IPS-20b (cell line): ENCODE data around the gene KDM4E.

ENCODE experiments used
- H3K27ac ChIP-seq: one replicate; pipeline ENCODE4 v1.5.1; 2013; ENCODE audit warnings: low read length
- H3K27me3 ChIP-seq: 2 replicates; pipeline ENCODE4 v1.6.1; 2013; ENCODE audit warnings: mild to moderate bottlenecking, low read length, inconsistent platforms; ENCODE audit not compliant: insufficient read depth
- H3K36me3 ChIP-seq: 2 replicates; pipeline ENCODE4 v1.6.1; 2013; ENCODE audit warnings: low read depth, mild to moderate bottlenecking, inconsistent platforms, low read length, moderate library complexity; ENCODE audit not compliant: insufficient read depth
- H3K4me1 ChIP-seq: 2 replicates; pipeline ENCODE4 v1.6.1; 2013; ENCODE audit warnings: mild to moderate bottlenecking, control low read depth, inconsistent platforms, low read length, moderate library complexity; ENCODE audit not compliant: insufficient read depth
- H3K4me3 ChIP-seq: 2 replicates; pipeline ENCODE4 v1.5.1; 2013; ENCODE audit warnings: mild to moderate bottlenecking, low read length, inconsistent platforms
- H3K9ac ChIP-seq: 2 replicates; pipeline ENCODE4 v1.6.1; 2013; ENCODE audit warnings: low read depth, mild to moderate bottlenecking, inconsistent platforms, low read length, moderate library complexity
- H3K9me3 ChIP-seq: 2 replicates; pipeline ENCODE4 v1.6.1; 2013; ENCODE audit warnings: mild to moderate bottlenecking, low read depth, low read length, inconsistent platforms; ENCODE audit not compliant: insufficient read depth

KDM4E gene

DNA sequence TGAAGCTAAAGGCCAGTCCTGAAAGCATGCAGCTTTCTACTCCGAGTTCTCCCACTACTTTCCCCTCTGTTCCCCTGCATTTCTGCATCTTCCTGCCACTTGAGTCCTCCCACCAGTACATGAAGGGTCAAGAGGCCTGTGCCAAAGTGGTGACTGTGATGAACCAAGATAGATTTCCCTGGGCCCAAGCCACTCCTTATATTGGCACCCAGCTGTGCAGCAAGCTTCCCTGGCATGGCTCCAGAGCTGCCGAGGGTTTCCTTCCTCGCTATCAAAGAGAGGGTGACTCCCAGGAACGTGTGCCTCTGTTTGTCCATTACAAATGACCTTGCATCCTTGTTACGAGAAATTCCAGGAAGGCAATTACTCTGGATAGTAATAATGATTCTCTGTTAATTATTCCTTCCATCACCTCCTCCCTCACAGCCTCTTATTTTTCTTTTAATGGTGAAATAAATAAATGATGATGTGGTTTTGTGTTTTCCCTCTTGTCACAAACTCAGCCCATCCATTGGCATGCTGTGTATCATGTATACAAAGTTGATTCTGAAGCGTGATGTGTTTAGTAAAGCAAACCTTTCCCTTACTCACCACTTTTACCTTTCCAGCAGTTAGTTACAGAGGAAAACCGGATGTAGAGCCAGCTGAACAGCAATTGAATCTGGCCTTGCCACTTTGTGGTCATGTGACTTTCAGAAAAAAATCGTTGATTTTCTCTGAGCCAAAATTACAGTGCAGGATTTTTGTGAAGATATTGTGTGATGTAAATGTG is 49.9 kb downstream of the KDM4E start:
- 0 out of 2 replicates have a peak, but pooled peaks cover 2% of the 10 kb centered on the region for H3K4me1 ChIP-seq
- H3K27ac ChIP-seq, result no peak overlapping the region
- H3K9me3 ChIP-seq, result no peaks in the 10 kb centered on the region

DNA sequence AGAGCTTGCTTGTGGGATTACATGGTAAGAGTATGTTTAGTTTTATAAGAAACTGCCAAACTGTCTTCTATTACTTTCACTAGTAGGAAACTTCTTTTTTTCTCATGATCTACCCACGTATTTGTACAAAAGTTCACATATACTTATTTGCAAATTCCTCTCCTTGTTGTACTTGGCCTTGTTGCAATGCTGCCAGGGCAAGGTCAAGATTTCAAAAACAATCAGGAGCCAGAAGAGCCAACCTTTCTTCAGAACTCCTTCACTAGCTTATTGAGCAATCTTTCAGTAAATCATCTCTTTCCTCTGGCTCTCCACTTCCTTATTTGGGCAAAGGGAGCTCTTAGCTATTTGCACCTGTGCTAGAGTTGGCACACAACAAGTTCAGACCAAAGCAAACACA is 51.4 kb downstream of the KDM4E start:
- no peaks in the 10 kb centered on the region for H3K9me3 ChIP-seq
- no peaks in the 10 kb centered on the region for H3K27me3 ChIP-seq
- no peak overlapping the region for H3K9ac ChIP-seq
- H3K27ac ChIP-seq, result no peak overlapping the region
- no peaks in the 10 kb centered on the region for H3K36me3 ChIP-seq
- H3K4me3 ChIP-seq, result no peak overlapping the region
- H3K4me1 ChIP-seq, result peaks cover 5% of the 10 kb centered on the region; the same call in 1 of the 2 replicates

More for the DNA sequence above, 49.9 kb downstream of the KDM4E start:
- no peak overlapping the region for H3K4me3 ChIP-seq
- no peak overlapping the region for H3K9ac ChIP-seq
- H3K36me3 ChIP-seq, result no peaks in the 10 kb centered on the region
- H3K27me3 ChIP-seq, result no peaks in the 10 kb centered on the region

DNA sequence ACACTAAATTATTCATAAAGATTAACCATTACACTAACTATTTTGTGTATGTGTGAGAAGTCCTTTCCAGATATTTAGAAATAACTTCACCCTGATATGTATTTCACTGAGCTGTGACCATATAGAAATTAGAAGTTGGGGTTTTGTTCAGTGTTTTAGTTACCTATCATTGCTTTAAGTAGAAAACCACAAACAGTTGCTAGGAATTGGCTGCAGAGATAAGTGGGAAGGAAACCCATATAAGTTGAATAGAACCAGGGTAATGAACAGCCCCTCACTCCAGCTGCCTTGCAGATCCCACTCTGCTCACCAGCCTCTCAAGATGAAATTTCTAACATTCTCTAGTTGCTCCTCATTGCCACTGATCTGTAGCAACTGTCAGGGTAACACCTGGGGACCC is 51.9 kb downstream of the KDM4E start:
- H3K9me3 ChIP-seq, result no peaks in the 10 kb centered on the region
- H3K27me3 ChIP-seq, result no peaks in the 10 kb centered on the region
- H3K27ac ChIP-seq, result no peak overlapping the region
- no peaks in the 10 kb centered on the region for H3K36me3 ChIP-seq
- peaks cover 5% of the 10 kb centered on the region; the same call in 1 of the 2 replicates for H3K4me1 ChIP-seq
- no peak overlapping the region for H3K9ac ChIP-seq
- H3K4me3 ChIP-seq, result no peak overlapping the region
